IMR-90 (cell line): ENCODE results near the gene AGMO. TPM values are rescaled to one million over a fixed set of nuclear protein-coding genes. Genes with fewer than 3 reads are reported as not detected.

Source experiments
- ATAC-seq: fragments of 200-7000 bp; cut with Tn5 transposase; 2 replicates; pipeline ENCODE4 v1.9.1; 2020; ENCODE audit warnings: low read depth, mild to moderate bottlenecking, moderate library complexity
- BruUV-seq: library from RNA; stranded (reverse); fragments of 400-500 nt; replicated peaks from 2 replicates; lab custom pipeline; 2021; lab: Mats Ljungman, UMichigan
- CTCF ChIA-PET: fragments of 300-600 bp; formaldehyde crosslinking; extraction: SDS; loops from one replicate; lab custom pipeline; 2021; ENCODE audit warnings: antibody characterized with exemption; lab: Yijun Ruan, JAX
- POLR2A ChIA-PET: fragments of 300-600 bp; sonication (Branson Sonifier 250); formaldehyde crosslinking; loops from one replicate; lab custom pipeline; 2022; ENCODE audit warnings: antibody characterized with exemption; ENCODE audit not compliant: unreplicated experiment; lab: Charles Lee
- DNase-seq: peaks from one replicate; pipeline ENCODE4 v3.0.0; 2013
- H2AFZ ChIP-seq: replicated peaks from 2 replicates; pipeline ENCODE3; 2013; ENCODE audit warnings: low read length, mild to moderate bottlenecking; ENCODE audit not compliant: poor library complexity
- H2AK5ac ChIP-seq: 2 replicates; pipeline ENCODE4 v1.6.1; 2013; ENCODE audit warnings: low read depth, low read length, inconsistent platforms
- H2AK9ac ChIP-seq: replicated peaks from 2 replicates; pipeline ENCODE3; 2013; ENCODE audit warnings: mild to moderate bottlenecking, low read depth, low read length, moderate library complexity; ENCODE audit not compliant: poor library complexity
- H2BK120ac ChIP-seq: 2 replicates; pipeline ENCODE4 v1.6.1; 2013; ENCODE audit warnings: low read depth, low read length, inconsistent platforms
- H2BK15ac ChIP-seq: 3 replicates; pipeline ENCODE4 v1.6.1; 2013; ENCODE audit warnings: low read depth, low read length, inconsistent platforms
- H2BK20ac ChIP-seq: 2 replicates; pipeline ENCODE4 v1.6.1; 2013; ENCODE audit warnings: low read depth, mild to moderate bottlenecking, inconsistent platforms, low read length, moderate library complexity
- H2BK5ac ChIP-seq: 2 replicates; pipeline ENCODE4 v1.6.1; 2013; ENCODE audit warnings: mild to moderate bottlenecking, low read depth, low read length, inconsistent platforms; ENCODE audit not compliant: poor library complexity, severe bottlenecking
- H3K14ac ChIP-seq: replicated peaks from 2 replicates; pipeline ENCODE4 v1.6.1; 2013; ENCODE audit warnings: low read depth, low read length, inconsistent platforms
- H3K18ac ChIP-seq: 2 replicates; pipeline ENCODE4 v1.6.1; 2013; ENCODE audit warnings: low read depth, low read length, control low read depth
- H3K23ac ChIP-seq: 2 replicates; pipeline ENCODE4 v1.6.1; 2013; ENCODE audit warnings: low read depth, low read length, inconsistent platforms
- H3K27ac ChIP-seq: 2 replicates; pipeline ENCODE4 v1.5.1; 2013; ENCODE audit warnings: mild to moderate bottlenecking, control low read depth, low read length; ENCODE audit not compliant: insufficient read depth
- H3K27me3 ChIP-seq: 2 replicates; pipeline ENCODE4 v1.6.1; 2013; ENCODE audit warnings: low read length; ENCODE audit not compliant: control insufficient read depth, insufficient read depth
- H3K36me3 ChIP-seq: 2 replicates; pipeline ENCODE4 v1.6.1; 2013; ENCODE audit warnings: low read length, mixed read lengths; ENCODE audit not compliant: control insufficient read depth, insufficient read depth
- H3K4ac ChIP-seq: 2 replicates; pipeline ENCODE4 v1.6.1; 2013; ENCODE audit warnings: low read depth, low read length, inconsistent platforms
- H3K4me1 ChIP-seq: 2 replicates; pipeline ENCODE4 v1.6.1; 2013; ENCODE audit warnings: low read length, mixed read lengths; ENCODE audit not compliant: control insufficient read depth, insufficient read depth
- H3K4me2 ChIP-seq: 2 replicates; pipeline ENCODE4 v1.6.1; 2013; ENCODE audit warnings: low read depth, mild to moderate bottlenecking, control low read depth, low read length, moderate library complexity
- H3K4me3 ChIP-seq: 2 replicates; pipeline ENCODE4 v1.5.1; 2013; ENCODE audit warnings: low read depth, mild to moderate bottlenecking, control low read depth, low read length, moderate library complexity; ENCODE audit not compliant: insufficient read depth
- H3K56ac ChIP-seq: 2 replicates; pipeline ENCODE4 v1.6.1; 2013; ENCODE audit warnings: low read length, inconsistent platforms; ENCODE audit not compliant: insufficient read depth; ENCODE audit errors: extremely low read depth
- H3K79me1 ChIP-seq, 2 experiments: 2 replicates each; pipeline ENCODE4 v1.6.1; 2013; ENCODE audit warnings: low read length in 2 of 2, inconsistent platforms in 1 of 2, low read depth in 1 of 2
- H3K9ac ChIP-seq: 2 replicates; pipeline ENCODE4 v1.6.1; 2013; ENCODE audit warnings: low read depth, low read length, control low read depth
- H3K9me1 ChIP-seq: 2 replicates; pipeline ENCODE4 v1.6.1; 2013; ENCODE audit warnings: low read length, inconsistent platforms; ENCODE audit not compliant: insufficient read depth
- H3K9me3 ChIP-seq: 2 replicates; pipeline ENCODE4 v1.6.1; 2013; ENCODE audit warnings: low read length; ENCODE audit not compliant: control insufficient read depth, insufficient read depth
- H4K20me1 ChIP-seq: 2 replicates; pipeline ENCODE4 v1.6.1; 2013; ENCODE audit warnings: low read length, inconsistent platforms; ENCODE audit not compliant: insufficient read depth
- H4K5ac ChIP-seq: 2 replicates; pipeline ENCODE4 v1.6.1; 2013; ENCODE audit warnings: mild to moderate bottlenecking, low read depth, low read length, control low read depth
- H4K8ac ChIP-seq, 2 experiments: 2 replicates each; pipeline ENCODE4 v1.6.1; 2013; ENCODE audit warnings: low read depth in 2 of 2, low read length in 2 of 2, control low read depth in 1 of 2, inconsistent platforms in 1 of 2
- H4K91ac ChIP-seq: 2 replicates; pipeline ENCODE4 v1.6.1; 2013; ENCODE audit warnings: low read depth, low read length, inconsistent platforms; ENCODE audit not compliant: insufficient read depth
- BHLHE40 ChIP-seq: fragments of 150-350 bp; IDR thresholded peaks from 2 replicates; pipeline ENCODE4 v1.6.1; 2016; ENCODE audit warnings: mild to moderate bottlenecking, low read depth, low read length
- CEBPB ChIP-seq: IDR thresholded peaks from 2 replicates; pipeline ENCODE4 v1.6.1; 2012; ENCODE audit warnings: low read depth, low read length, improper control_type of control experiment
- CHD1 ChIP-seq: IDR thresholded peaks from 2 replicates; pipeline ENCODE4 v1.6.1; 2012; ENCODE audit warnings: low read depth, low read length, improper control_type of control experiment
- CTCF ChIP-seq: conservative IDR thresholded peaks from 2 replicates; pipeline ENCODE4 v1.5.1; 2012; ENCODE audit warnings: mild to moderate bottlenecking, low read depth, low read length, improper control_type of control experiment
- ELK1 ChIP-seq: fragments of 150-350 bp; IDR thresholded peaks from 2 replicates; pipeline ENCODE4 v1.6.1; 2016; ENCODE audit warnings: low read depth, mild to moderate bottlenecking, low read length, moderate library complexity, borderline replicate concordance
- FOS ChIP-seq: fragments of 150-350 bp; IDR thresholded peaks from 2 replicates; pipeline ENCODE4 v1.6.1; 2016; ENCODE audit warnings: low read depth, low read length
- MAFK ChIP-seq: IDR thresholded peaks from 2 replicates; pipeline ENCODE4 v1.6.1; 2012; ENCODE audit warnings: low read depth, low read length, improper control_type of control experiment
- MAZ ChIP-seq: IDR thresholded peaks from 2 replicates; pipeline ENCODE4 v1.6.1; 2012; ENCODE audit warnings: low read depth, mild to moderate bottlenecking, low read length, improper control_type of control experiment, moderate library complexity, borderline replicate concordance
- MXI1 ChIP-seq: IDR thresholded peaks from 2 replicates; pipeline ENCODE4 v1.6.1; 2012; ENCODE audit warnings: low read depth, mild to moderate bottlenecking, low read length, moderate library complexity, borderline replicate concordance
- NFE2L2 ChIP-seq: fragments of 150-350 bp; IDR thresholded peaks from 2 replicates; pipeline ENCODE4 v1.6.1; 2016; ENCODE audit warnings: low read depth, mild to moderate bottlenecking, low read length
- POLR2A ChIP-seq: IDR thresholded peaks from 2 replicates; pipeline ENCODE4 v1.6.1; 2012; ENCODE audit warnings: mild to moderate bottlenecking, low read depth, low read length
- RAD21 ChIP-seq: IDR thresholded peaks from 2 replicates; pipeline ENCODE4 v1.6.1; 2012; ENCODE audit warnings: low read length, improper control_type of control experiment
- RCOR1 ChIP-seq: IDR thresholded peaks from 2 replicates; pipeline ENCODE4 v1.6.1; 2012; ENCODE audit warnings: mild to moderate bottlenecking, low read length, improper control_type of control experiment; ENCODE audit not compliant: insufficient replicate concordance
- RFX5 ChIP-seq: IDR thresholded peaks from 2 replicates; pipeline ENCODE4 v1.8.0; 2012; ENCODE audit warnings: low read depth, mild to moderate bottlenecking, low read length, moderate library complexity
- SMC3 ChIP-seq: fragments of 150-350 bp; IDR thresholded peaks from 2 replicates; pipeline ENCODE4 v1.6.1; 2016; ENCODE audit warnings: low read depth, mild to moderate bottlenecking, antibody characterized with exemption, low read length, moderate library complexity
- USF2 ChIP-seq: fragments of 150-350 bp; IDR thresholded peaks from 2 replicates; pipeline ENCODE4 v1.6.1; 2017; ENCODE audit warnings: mild to moderate bottlenecking, antibody characterized with exemption, low read length, low read depth
- WGBS, 2 experiments: methylation state at CpG; one replicate each; pipeline versions ENCODE4 v1.1.5 to v1.1.7; 2013; ENCODE audit warnings: missing lambda C conversion rate in 2 of 2; ENCODE audit not compliant: insufficient read length in 1 of 2; ENCODE audit errors: extremely low coverage in 2 of 2; 5-methylcytosine and 5-hydroxymethylcytosine counted together
- dilution Hi-C: fragments of 300-500 bp; cut with HindIII; formaldehyde crosslinking; loops from one replicate; pipeline ENCODE4 v1.14.3; 2018; ENCODE audit warnings: low sequenced_read_pairs; ENCODE audit not compliant: unreplicated experiment
- in situ Hi-C: fragments of 300-500 bp; cut with MboI; formaldehyde crosslinking; loops from 3 replicates; pipeline ENCODE4 v1.14.3; 2019; ENCODE audit warnings: low sequenced_read_pairs, inconsistent platforms, mixed read lengths
- intact Hi-C: fragments of 100-400 bp; cut with micrococcal nuclease; formaldehyde crosslinking; loops from 2 replicates; pipeline ENCODE4 v1.10.0; 2022
- polyA plus RNA-seq, 3 experiments: library from polyadenylated mRNA; depleted of rRNA; stranded (reverse); fragments of >200 nt; gene quantifications; 2 replicates each; pipeline ENCODE4 v1.2.3, GENCODE V29; 2012; ENCODE audit warnings: low replicate concordance in 1 of 3
- total RNA-seq: library from RNA; depleted of rRNA; stranded (reverse); fragments of >200 nt; gene quantifications from 2 replicates; pipeline ENCODE4 v1.2.3, GENCODE V29; 2012

Gene AGMO
- total and polyA plus RNA-seq, 2 of the 4 experiments (the other 2 are of a cell fraction) = not detected

- H3K9ac ChIP-seq = no peak overlapping the region
- H2AK5ac ChIP-seq = no peak overlapping the region
- H3K36me3 ChIP-seq = no peaks in the 10 kb centered on the region
- ChIA-PET POLR2A (no interaction called here), CTCF (no interaction called here)
- no peak overlapping the region for H4K8ac ChIP-seq
- no peak overlapping the region for H3K27ac ChIP-seq
- no peak overlapping the region for H3K4me3 ChIP-seq
- no peaks in the 10 kb centered on the region for H3K9me1 ChIP-seq
- H2BK120ac ChIP-seq = no peak overlapping the region
- H3K27me3 ChIP-seq = no peaks in the 10 kb centered on the region; the same call in 1 of the 2 replicates
- H2AK9ac ChIP-seq = no peak overlapping the region
- no peak overlapping the region for H2BK5ac ChIP-seq
- H4K5ac ChIP-seq = no peak overlapping the region
- H2AFZ ChIP-seq = no peak overlapping the region
- no CpG with 5 or more reads among the region's 2 CpGs for WGBS, 2 experiments
- H2BK20ac ChIP-seq = no peak overlapping the region
- TF ChIP-seq FOS (no peak), CHD1 (no peak), POLR2A (no peak), CTCF (no peak), CEBPB (no peak), NFE2L2 (no peak), USF2 (no peak), MAFK (no peak), MXI1 (no peak), RAD21 (no peak), RFX5 (no peak), ELK1 (no peak), SMC3 (no peak), RCOR1 (no peak), MAZ (no peak), BHLHE40 (no peak)
- no peaks in the 10 kb centered on the region for H3K4me1 ChIP-seq
- DNase-seq = no peak
- intact Hi-C loops = no loop called here
- no peak overlapping the region for H3K18ac ChIP-seq
- in situ Hi-C loops = no loop called here
- H4K91ac ChIP-seq = no peak overlapping the region
- dilution Hi-C loops = no loop called here
- H3K4ac ChIP-seq = no peak overlapping the region
- H3K23ac ChIP-seq = no peak overlapping the region
- no peaks in the 10 kb centered on the region for H3K79me1 ChIP-seq
- no peak overlapping the region for H3K4me2 ChIP-seq
- no peak overlapping the region for H3K56ac ChIP-seq
- H4K20me1 ChIP-seq = no peaks in the 10 kb centered on the region
- H2BK15ac ChIP-seq = no peak overlapping the region
- no peaks in the 10 kb centered on the region for H3K9me3 ChIP-seq
- BruUV-seq = no TSS peak
- no peak overlapping the region for H3K14ac ChIP-seq
- ATAC-seq = no peak
Measured at GRCh38 chr7:15332956-15333355, 228.9 kb downstream of the AGMO start.
